OCI-LY7 (cell line): ENCODE data around the gene ZBTB8OS. TPM values are rescaled to one million over a fixed set of nuclear protein-coding genes. Genes with fewer than 3 reads are reported as not detected.

Experiments
- BruUV-seq: library from RNA; stranded (reverse); fragments of 400-500 nt; replicated peaks from 2 replicates; lab custom pipeline; 2021; lab: Mats Ljungman, UMichigan
- CTCF ChIA-PET: fragments of 300-600 bp; sonication (Branson Sonifier 250); formaldehyde crosslinking; loops from one replicate; lab custom pipeline; 2022; ENCODE audit warnings: antibody characterized with exemption; ENCODE audit not compliant: unreplicated experiment; lab: Charles Lee
- POLR2A ChIA-PET: fragments of 300-600 bp; sonication (Branson Sonifier 250); formaldehyde crosslinking; loops from one replicate; lab custom pipeline; 2022; ENCODE audit warnings: antibody characterized with exemption; lab: Charles Lee
- DNase-seq: peaks from one replicate; pipeline ENCODE4 v3.0.0-alpha.2; 2015; ENCODE audit warnings: low spot score
- H2AFZ ChIP-seq: fragments of 200-600 bp; sonication (generic), shearing (Covaris generic); 2 replicates; pipeline ENCODE4 v1.6.1; 2014; ENCODE audit warnings: mild to moderate bottlenecking, antibody characterized with exemption, low read length, moderate library complexity
- H3K27ac ChIP-seq: fragments of 200-600 bp; sonication (generic); 2 replicates; pipeline ENCODE4 v1.5.1; 2014; ENCODE audit warnings: mixed run types, low read depth, mild to moderate bottlenecking, moderate library complexity, low read length, inconsistent platforms; ENCODE audit not compliant: poor library complexity, severe bottlenecking
- H3K36me3 ChIP-seq: fragments of 200-600 bp; sonication (generic); 2 replicates; pipeline ENCODE4 v1.6.1; 2014; ENCODE audit warnings: mild to moderate bottlenecking, antibody characterized with exemption, low read length, moderate library complexity, mixed read lengths; ENCODE audit not compliant: insufficient read depth
- H3K4me1 ChIP-seq: fragments of 200-600 bp; sonication (generic); 2 replicates; pipeline ENCODE4 v1.5.1; 2014; ENCODE audit warnings: mild to moderate bottlenecking, low read length; ENCODE audit not compliant: insufficient read depth, poor library complexity, severe bottlenecking
- H3K4me2 ChIP-seq: fragments of 200-600 bp; sonication (generic); 2 replicates; pipeline ENCODE4 v1.6.1; 2014; ENCODE audit warnings: mild to moderate bottlenecking, low read length
- H3K4me3 ChIP-seq: fragments of 200-600 bp; sonication (generic); 2 replicates; pipeline ENCODE4 v1.5.1; 2014; ENCODE audit warnings: mild to moderate bottlenecking, low read depth, low read length; ENCODE audit not compliant: poor library complexity, severe bottlenecking
- H3K79me2 ChIP-seq: fragments of 200-600 bp; sonication (generic); 2 replicates; pipeline ENCODE4 v1.6.1; 2016; ENCODE audit warnings: low read depth, mild to moderate bottlenecking, low read length, moderate library complexity, mixed read lengths; ENCODE audit not compliant: insufficient read depth
- H3K9me2 ChIP-seq: fragments of 200-600 bp; sonication (generic); 2 replicates; pipeline ENCODE4 v1.6.1; 2016; ENCODE audit warnings: mild to moderate bottlenecking, low read length, mixed read lengths; ENCODE audit not compliant: insufficient read depth
- H3K9me3 ChIP-seq: fragments of 200-600 bp; sonication (generic); 2 replicates; pipeline ENCODE4 v1.6.1; 2014; ENCODE audit warnings: mild to moderate bottlenecking, mixed run types, low read length, mixed read lengths
- H4K20me1 ChIP-seq: fragments of 200-600 bp; sonication (generic); 2 replicates; pipeline ENCODE4 v1.6.1; 2014; ENCODE audit warnings: mild to moderate bottlenecking, antibody characterized with exemption, low read length, moderate library complexity, mixed read lengths; ENCODE audit not compliant: insufficient read depth
- CTCF ChIP-seq: fragments of 200-600 bp; sonication (generic); conservative IDR thresholded peaks from 2 replicates; pipeline ENCODE4 v1.5.1; 2014; ENCODE audit warnings: mild to moderate bottlenecking, antibody characterized with exemption, low read length, moderate library complexity, mixed read lengths
- EZH2phosphoT487 ChIP-seq: fragments of 200-600 bp; sonication (generic); IDR thresholded peaks from 2 replicates; pipeline ENCODE4 v1.6.1; 2018; ENCODE audit warnings: low read depth, borderline replicate concordance, mild to moderate bottlenecking, mixed run types, antibody characterized with exemption, low read length, moderate library complexity, mixed read lengths
- intact Hi-C: fragments of 100-400 bp; cut with micrococcal nuclease; formaldehyde crosslinking; loops from one replicate; pipeline ENCODE4 v1.10.0; 2022; ENCODE audit not compliant: unreplicated experiment
- small RNA-seq: library from RNA; depleted of rRNA; stranded (forward); fragments of <200 nt; gene quantifications from one replicate; pipeline ENCODE3, GENCODE V24; 2014
- total RNA-seq, 2 experiments: library from RNA; depleted of rRNA in 1 of 2; stranded (reverse); fragments of >200 nt in 1 of 2; shearing (Covaris generic) in 1 of 2; gene quantifications; 2 replicates each; pipeline ENCODE4 v1.2.3, GENCODE V29; 2014 to 2022

The ZBTB8OS gene
- total RNA-seq, 2 experiments from 2014 or later: 57.5 to 119 TPM

GRCh38 chr1:32580348-32581017 lies 69.9 kb downstream of the ZBTB8OS start:
- Histone ChIP-seq H3K4me3 (no peak overlapping the region), H3K36me3 (no peaks in the 10 kb centered on the region), H3K4me1 (no peaks in the 10 kb centered on the region), H3K9me3 (no peaks in the 10 kb centered on the region), H3K4me2 (no peak overlapping the region), H2AFZ (no peak overlapping the region), H4K20me1 (no peaks in the 10 kb centered on the region), H3K79me2 (no peaks in the 10 kb centered on the region), H3K27ac (no peak overlapping the region), H3K9me2 (no peaks in the 10 kb centered on the region)
- ChIA-PET POLR2A (no interaction called here), CTCF (no interaction called here)
- intact Hi-C loops: no loop called here
- BruUV-seq: no TSS peak
- TF ChIP-seq CTCF (no peak), EZH2phosphoT487 (no peak)
- DNase-seq: no peak

Small RNA genes lying within 50 kb of the gene (small RNA-seq; reads per million reads assigned to genes)
- not detected for gene RF00019

Other genes with a start within 250 kb of the ZBTB8OS start
- 0.03 TPM in 1 of 2 replicates, not detected in the other for gene ZBTB8B, start 185.5 kb downstream of the ZBTB8OS start, total RNA-seq (2014; rRNA removed; shearing (Covaris generic))
- gene ZBTB8B, start 185.5 kb downstream of the ZBTB8OS start, total RNA-seq (2022): not detected in 2 replicates
- 0.54 and 1.5 TPM in 2 replicates for gene ZBTB8A, start 111.1 kb downstream of the ZBTB8OS start, total RNA-seq (2014; rRNA removed; shearing (Covaris generic))
- 0.24 and 0.29 TPM in 2 replicates for gene ZBTB8A, start 111.1 kb downstream of the ZBTB8OS start, total RNA-seq (2022)
- 353 and 393 TPM in 2 replicates for gene RBBP4, start 658 bp upstream of the ZBTB8OS start, total RNA-seq (2014; rRNA removed; shearing (Covaris generic))
- gene RBBP4, start 658 bp upstream of the ZBTB8OS start, total RNA-seq (2022): 597 and 621 TPM in 2 replicates
- 0.09 TPM in 1 of 2 replicates, not detected in the other for gene SYNC, start 52.2 kb upstream of the ZBTB8OS start, total RNA-seq (2014; rRNA removed; shearing (Covaris generic))
- gene SYNC, start 52.2 kb upstream of the ZBTB8OS start, total RNA-seq (2022): not detected in 2 replicates
- 276 and 282 TPM in 2 replicates for gene YARS1, start 166.8 kb upstream of the ZBTB8OS start, total RNA-seq (2014; rRNA removed; shearing (Covaris generic))
- 321 and 352 TPM in 2 replicates for gene YARS1, start 166.8 kb upstream of the ZBTB8OS start, total RNA-seq (2022)
- 72.1 and 91.8 TPM in 2 replicates for gene S100PBP, start 167.1 kb upstream of the ZBTB8OS start, total RNA-seq (2014; rRNA removed; shearing (Covaris generic))
- 135 and 136 TPM in 2 replicates for gene S100PBP, start 167.1 kb upstream of the ZBTB8OS start, total RNA-seq (2022)
- gene FNDC5, start 220.4 kb upstream of the ZBTB8OS start, total RNA-seq (2014; rRNA removed; shearing (Covaris generic)): not detected in 2 replicates
- gene FNDC5, start 220.4 kb upstream of the ZBTB8OS start, total RNA-seq (2022): not detected in 2 replicates
- 3.3 and 4.2 TPM in 2 replicates for gene HPCA, start 235.9 kb upstream of the ZBTB8OS start, total RNA-seq (2014; rRNA removed; shearing (Covaris generic))
- gene HPCA, start 235.9 kb upstream of the ZBTB8OS start, total RNA-seq (2022): 0.36 and 1.2 TPM in 2 replicates